GM21367 (cell line): Measurements from ENCODE around the gene MPP7.

ENCODE experiments used
- ATAC-seq: cut with Tn5 transposase; IDR thresholded peaks from one replicate; pipeline ENCODE4 v1.9.1; 2021; ENCODE audit not compliant: unreplicated experiment

MPP7 gene

GRCh38 chr10:28307267-28307666 is 4.4 kb upstream of the MPP7 start:
- ATAC-seq, result no peak

GRCh38 chr10:28305553-28305952 is 2.7 kb upstream of the MPP7 start:
- ATAC-seq, result no peak

GRCh38 chr10:28304032-28304571 is 1.2 kb upstream of the MPP7 start:
- no peak for ATAC-seq

- ATAC-seq, result no peak
These were observed 739 bp downstream of the MPP7 start for GRCh38 chr10:28302012-28302637.

- ATAC-seq, result no peak
These were observed 2.8 kb downstream of the MPP7 start for GRCh38 chr10:28300027-28300426.

- ATAC-seq, result no peak
These were observed 3.9 kb downstream of the MPP7 start for GRCh38 chr10:28298951-28299350.

- no peak for ATAC-seq
These were observed 6.8 kb downstream of the MPP7 start for GRCh38 chr10:28296023-28296422.

GRCh38 chr10:28295336-28295735 is 7.5 kb downstream of the MPP7 start:
- ATAC-seq, result no peak

GRCh38 chr10:28294809-28295208 is 8.1 kb downstream of the MPP7 start:
- ATAC-seq, result no peak

- no peak for ATAC-seq
These were observed 8.7 kb downstream of the MPP7 start for GRCh38 chr10:28294169-28294532.

- ATAC-seq, result no peak
These were observed 9.4 kb downstream of the MPP7 start for GRCh38 chr10:28293236-28294168.

GRCh38 chr10:28291881-28292297 is 11.0 kb downstream of the MPP7 start:
- no peak for ATAC-seq

GRCh38 chr10:28285816-28286215 is 17.0 kb downstream of the MPP7 start:
- no peak for ATAC-seq

- ATAC-seq, result no peak
These were observed 18.7 kb downstream of the MPP7 start for GRCh38 chr10:28284126-28284525.

GRCh38 chr10:28283251-28283650 is 19.6 kb downstream of the MPP7 start:
- no peak for ATAC-seq

- ATAC-seq, result no peak
These were observed 20.5 kb downstream of the MPP7 start for GRCh38 chr10:28282336-28282735.

GRCh38 chr10:28281726-28282315 is 21.0 kb downstream of the MPP7 start:
- ATAC-seq, result no peak

GRCh38 chr10:28280652-28281051 is 22.2 kb downstream of the MPP7 start:
- ATAC-seq, result no peak

- ATAC-seq, result no peak
These were observed 23.0 kb downstream of the MPP7 start for GRCh38 chr10:28279878-28280277.

GRCh38 chr10:28278842-28279241 is 24.0 kb downstream of the MPP7 start:
- ATAC-seq, result no peak

GRCh38 chr10:28276384-28276783 is 26.5 kb downstream of the MPP7 start:
- no peak for ATAC-seq

- ATAC-seq, result no peak
These were observed 28.4 kb downstream of the MPP7 start for GRCh38 chr10:28274475-28274874.
